Renal cortex interstitium (tissue), 11 donors: ENCODE data around the gene UFD1. TPM values are rescaled to one million over a fixed set of nuclear protein-coding genes. Genes with fewer than 3 reads are reported as not detected.
A peak's percentile ranks its signal among the peaks of the same experiment; 100 is the strongest.
"Not testable (repeated sequence)": the region's sequence is repeated elsewhere in the genome, so short reads cannot be mapped to it uniquely, and the experiment has no call there.

Source experiments
- DNase-seq, 11 donors: peaks; one replicate each; pipeline ENCODE4 v3.0.0-alpha.2; 2013; ENCODE audit warnings: low read depth in 9 of 11, low spot score in 4 of 11; ENCODE audit errors: extremely low read depth in 1 of 11
- polyA plus RNA-seq, 3 donors: library from polyadenylated mRNA; unstranded; fragments of 120-200 nt; gene quantifications; one replicate each; pipeline ENCODE4 v1.2.1, GENCODE V29; 2013; ENCODE audit not compliant: insufficient read length in 3 of 3

The UFD1 gene
- polyA plus RNA-seq, 3 donors = 62.1 to 65.5 (median 62.9) TPM

GRCh38 chr22:19463008-19463407 lies 16.0 kb downstream of the UFD1 start:
- DNase-seq = no peak

- DNase-seq = no peak
Observed at GRCh38 chr22:19461506-19461905, 17.5 kb downstream of the UFD1 start.

GRCh38 chr22:19460036-19460435 lies 19.0 kb downstream of the UFD1 start:
- no peak for DNase-seq

GRCh38 chr22:19457828-19458428 lies 21.1 kb downstream of the UFD1 start:
- no peak for DNase-seq

- no peak for DNase-seq
Observed at GRCh38 chr22:19456541-19456940, 22.5 kb downstream of the UFD1 start.

- no peak for DNase-seq
Observed at GRCh38 chr22:19455585-19456370, 23.2 kb downstream of the UFD1 start.

- DNase-seq = no peak
Observed at GRCh38 chr22:19455033-19455432, 24.0 kb downstream of the UFD1 start.

- DNase-seq = no peak
Observed at GRCh38 chr22:19454156-19454555, 24.8 kb downstream of the UFD1 start.

GRCh38 chr22:19453718-19454117 lies 25.3 kb downstream of the UFD1 start:
- DNase-seq = no peak

- DNase-seq = no peak
Observed at GRCh38 chr22:19451570-19451969, 27.4 kb downstream of the UFD1 start.

- no peak for DNase-seq
Observed at GRCh38 chr22:19450363-19451175, 28.4 kb downstream of the UFD1 start.

- DNase-seq = no peak
Observed at GRCh38 chr22:19449422-19449767, 29.6 kb downstream of the UFD1 start.

- no peak for DNase-seq
Observed at GRCh38 chr22:19448739-19449421, 30.1 kb downstream of the UFD1 start.

- DNase-seq = peak in 8 of 11 donors; percentile 28 to 65 (median 58)
Observed at GRCh38 chr22:19448076-19448607, 30.9 kb downstream of the UFD1 start.

- DNase-seq = peak; percentile 68 to 94 (median 88)
Observed at GRCh38 chr22:19447330-19448075, 31.5 kb downstream of the UFD1 start, which contains the start of gene C22orf39. Gene C22orf39, minus strand, starts transcription at chr22:19447711. Its CDS starts 23 bp downstream, at chr22:19447688.

GRCh38 chr22:19446603-19447329 lies 32.2 kb downstream of the UFD1 start:
- DNase-seq = peak in 1 of 11 donors; percentile 11

- not testable (repeated sequence) for DNase-seq
Observed at GRCh38 chr22:19445279-19445982, 33.6 kb downstream of the UFD1 start.
